C4-2B (cell line): Measurements from ENCODE around the gene CLN5.

Source experiments
- H3K27ac ChIP-seq: fragments of 450-650 bp; 2 replicates; pipeline ENCODE4 v1.5.1; 2017
- CTCF ChIP-seq: fragments of 450-650 bp; conservative IDR thresholded peaks from 2 replicates; pipeline ENCODE4 v1.5.1; 2017; ENCODE audit warnings: mild to moderate bottlenecking
- ZFX ChIP-seq: fragments of 450-650 bp; IDR thresholded peaks from 2 replicates; pipeline ENCODE4 v1.6.1; 2017

Gene CLN5

GRCh38 chr13:77053192-77053591, 61.3 kb downstream of the CLN5 start:
- TF ChIP-seq CTCF (no peak), ZFX (no peak)
- H3K27ac ChIP-seq = peak overlapping the region; percentile 56
